Ishikawa (cell line): Measurements from ENCODE around the gene IGFBP7.

Experiments used
- CEBPB ChIP-seq: IDR thresholded peaks from 2 replicates; pipeline ENCODE4 v1.6.1; 2012
- CREB1 ChIP-seq: IDR thresholded peaks from 2 replicates; pipeline ENCODE4 v1.6.1; 2012; ENCODE audit warnings: low read depth
- EGR1 ChIP-seq: IDR thresholded peaks from 2 replicates; pipeline ENCODE4 v1.6.1; 2012
- EP300 ChIP-seq: IDR thresholded peaks from 2 replicates; pipeline ENCODE4 v1.6.1; 2012; ENCODE audit warnings: borderline replicate concordance
- FOXM1 ChIP-seq: IDR thresholded peaks from 2 replicates; pipeline ENCODE4 v1.6.1; 2012; ENCODE audit warnings: low read depth, borderline replicate concordance
- NFIC ChIP-seq: IDR thresholded peaks from 2 replicates; pipeline ENCODE4 v1.6.1; 2012
- RAD21 ChIP-seq: IDR thresholded peaks from 2 replicates; pipeline ENCODE4 v1.6.1; 2012; ENCODE audit warnings: low read depth
- TAF1 ChIP-seq: IDR thresholded peaks from 2 replicates; pipeline ENCODE4 v1.6.1; 2012; ENCODE audit warnings: low read depth, mild to moderate bottlenecking
- TCF12 ChIP-seq: IDR thresholded peaks from 2 replicates; pipeline ENCODE4 v1.6.1; 2012; ENCODE audit warnings: low read depth
- TEAD4 ChIP-seq: IDR thresholded peaks from 2 replicates; pipeline ENCODE4 v1.6.1; 2012
- YY1 ChIP-seq: IDR thresholded peaks from 2 replicates; pipeline ENCODE4 v1.6.1; 2012; ENCODE audit warnings: low read depth
- ZBTB7A ChIP-seq: IDR thresholded peaks from 2 replicates; pipeline ENCODE4 v1.6.1; 2012; ENCODE audit warnings: low read depth
- TF ChIP-seq, protein P1 (sequence below): IDR thresholded peaks from 2 replicates; pipeline ENCODE4 v1.6.1; 2012
- TF ChIP-seq, protein P2 (sequence below): IDR thresholded peaks from 2 replicates; pipeline ENCODE4 v1.6.1; 2012; ENCODE audit warnings: low read depth, mild to moderate bottlenecking
- TF ChIP-seq, protein P3 (sequence below): IDR thresholded peaks from 2 replicates; pipeline ENCODE4 v1.6.1; 2012

Gene IGFBP7

DNA sequence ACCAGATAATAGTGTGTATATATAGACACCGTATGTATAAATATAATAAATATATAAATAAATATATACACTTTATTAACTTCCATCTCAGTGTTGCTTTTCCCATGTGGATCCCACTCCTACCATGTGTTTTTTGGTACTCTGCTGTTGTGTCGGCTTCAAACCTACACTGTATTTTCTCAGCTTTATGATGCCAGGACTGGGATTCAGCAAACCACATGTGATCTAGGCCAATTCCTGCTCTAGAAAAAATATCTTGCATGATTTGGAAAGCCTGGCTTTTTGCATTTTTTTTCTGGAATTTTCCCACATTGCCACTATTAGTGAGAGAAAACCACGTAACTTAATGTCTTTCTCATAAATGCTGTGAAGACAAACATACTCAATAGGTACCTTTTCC is 75.7 kb downstream of the IGFBP7 start:
- TF ChIP-seq ZBTB7A: no peak
- TF ChIP-seq, protein P1, sequence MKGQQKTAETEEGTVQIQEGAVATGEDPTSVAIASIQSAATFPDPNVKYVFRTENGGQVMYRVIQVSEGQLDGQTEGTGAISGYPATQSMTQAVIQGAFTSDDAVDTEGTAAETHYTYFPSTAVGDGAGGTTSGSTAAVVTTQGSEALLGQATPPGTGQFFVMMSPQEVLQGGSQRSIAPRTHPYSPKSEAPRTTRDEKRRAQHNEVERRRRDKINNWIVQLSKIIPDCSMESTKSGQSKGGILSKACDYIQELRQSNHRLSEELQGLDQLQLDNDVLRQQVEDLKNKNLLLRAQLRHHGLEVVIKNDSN: no peak
- TF ChIP-seq, protein P2, sequence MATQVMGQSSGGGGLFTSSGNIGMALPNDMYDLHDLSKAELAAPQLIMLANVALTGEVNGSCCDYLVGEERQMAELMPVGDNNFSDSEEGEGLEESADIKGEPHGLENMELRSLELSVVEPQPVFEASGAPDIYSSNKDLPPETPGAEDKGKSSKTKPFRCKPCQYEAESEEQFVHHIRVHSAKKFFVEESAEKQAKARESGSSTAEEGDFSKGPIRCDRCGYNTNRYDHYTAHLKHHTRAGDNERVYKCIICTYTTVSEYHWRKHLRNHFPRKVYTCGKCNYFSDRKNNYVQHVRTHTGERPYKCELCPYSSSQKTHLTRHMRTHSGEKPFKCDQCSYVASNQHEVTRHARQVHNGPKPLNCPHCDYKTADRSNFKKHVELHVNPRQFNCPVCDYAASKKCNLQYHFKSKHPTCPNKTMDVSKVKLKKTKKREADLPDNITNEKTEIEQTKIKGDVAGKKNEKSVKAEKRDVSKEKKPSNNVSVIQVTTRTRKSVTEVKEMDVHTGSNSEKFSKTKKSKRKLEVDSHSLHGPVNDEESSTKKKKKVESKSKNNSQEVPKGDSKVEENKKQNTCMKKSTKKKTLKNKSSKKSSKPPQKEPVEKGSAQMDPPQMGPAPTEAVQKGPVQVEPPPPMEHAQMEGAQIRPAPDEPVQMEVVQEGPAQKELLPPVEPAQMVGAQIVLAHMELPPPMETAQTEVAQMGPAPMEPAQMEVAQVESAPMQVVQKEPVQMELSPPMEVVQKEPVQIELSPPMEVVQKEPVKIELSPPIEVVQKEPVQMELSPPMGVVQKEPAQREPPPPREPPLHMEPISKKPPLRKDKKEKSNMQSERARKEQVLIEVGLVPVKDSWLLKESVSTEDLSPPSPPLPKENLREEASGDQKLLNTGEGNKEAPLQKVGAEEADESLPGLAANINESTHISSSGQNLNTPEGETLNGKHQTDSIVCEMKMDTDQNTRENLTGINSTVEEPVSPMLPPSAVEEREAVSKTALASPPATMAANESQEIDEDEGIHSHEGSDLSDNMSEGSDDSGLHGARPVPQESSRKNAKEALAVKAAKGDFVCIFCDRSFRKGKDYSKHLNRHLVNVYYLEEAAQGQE: no peak
- TF ChIP-seq, protein P3, sequence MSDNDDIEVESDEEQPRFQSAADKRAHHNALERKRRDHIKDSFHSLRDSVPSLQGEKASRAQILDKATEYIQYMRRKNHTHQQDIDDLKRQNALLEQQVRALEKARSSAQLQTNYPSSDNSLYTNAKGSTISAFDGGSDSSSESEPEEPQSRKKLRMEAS: no peak
- TF ChIP-seq EP300: no peak
- TF ChIP-seq EGR1: no peak
- TF ChIP-seq TAF1: no peak
- TF ChIP-seq RAD21: no peak
- TF ChIP-seq FOXM1: no peak
- no peak for TF ChIP-seq YY1
- TF ChIP-seq TCF12: no peak
- TF ChIP-seq CREB1: no peak
- TF ChIP-seq CEBPB: no peak
- TF ChIP-seq NFIC: no peak
- TF ChIP-seq TEAD4: no peak

DNA sequence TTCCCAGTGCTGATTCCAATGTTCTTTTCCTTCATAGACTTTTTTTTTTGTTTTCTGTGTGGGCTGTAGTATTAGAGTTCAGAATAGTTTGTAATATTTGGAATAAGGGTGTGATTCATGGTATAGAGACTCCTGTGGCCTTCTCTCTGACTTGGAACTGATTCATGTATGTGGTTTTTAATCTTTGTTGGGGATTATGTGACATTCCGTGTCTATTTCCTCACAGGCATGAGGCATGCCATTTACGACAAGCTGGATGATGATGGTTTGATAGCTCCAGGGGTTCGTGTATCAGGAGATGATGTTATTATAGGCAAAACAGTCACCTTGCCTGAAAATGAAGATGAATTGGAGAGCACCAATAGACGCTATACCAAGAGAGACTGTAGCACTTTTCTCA is 87.1 kb downstream of the IGFBP7 start:
- TF ChIP-seq RAD21 (no peak), EP300 (no peak), CREB1 (no peak), TEAD4 (no peak), YY1 (no peak), EGR1 (no peak), TCF12 (no peak), TAF1 (no peak), FOXM1 (no peak), CEBPB (no peak), ZBTB7A (no peak), NFIC (no peak)
- TF ChIP-seq, protein P2: no peak
- TF ChIP-seq, protein P1: no peak
- TF ChIP-seq, protein P3: no peak

DNA sequence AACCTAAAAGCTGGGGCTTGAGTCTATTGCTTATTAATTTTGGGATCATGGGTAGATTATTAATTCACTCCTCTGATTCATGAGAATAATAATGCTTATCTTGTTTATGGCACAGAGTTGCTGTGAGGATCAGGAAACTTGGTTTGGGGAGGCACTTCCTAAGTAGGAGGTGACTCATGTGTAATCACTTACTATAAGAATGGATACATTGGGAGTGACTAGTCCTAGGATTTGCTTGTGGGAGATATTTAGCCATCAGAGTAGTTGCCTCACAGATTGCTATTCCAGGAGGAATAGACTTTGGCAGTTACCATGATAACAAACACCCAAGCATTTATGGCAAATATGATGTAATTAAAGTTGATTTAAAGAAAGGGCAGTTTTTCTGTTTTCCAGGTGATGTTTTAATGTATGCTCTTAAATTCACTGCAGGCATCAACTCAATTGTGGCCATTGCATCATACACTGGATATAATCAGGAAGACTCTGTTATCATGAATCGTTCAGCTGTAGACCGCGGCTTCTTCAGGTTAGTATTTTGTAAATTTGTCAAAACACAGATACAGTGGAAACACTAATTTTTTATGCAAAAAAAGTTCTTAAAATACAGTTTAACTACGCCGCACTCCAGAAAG is 89.6 kb downstream of the IGFBP7 start:
- TF ChIP-seq, protein P1: no peak
- no peak for TF ChIP-seq EP300
- TF ChIP-seq NFIC: no peak
- no peak for TF ChIP-seq RAD21
- TF ChIP-seq, protein P3: no peak
- TF ChIP-seq ZBTB7A: no peak
- no peak for TF ChIP-seq CEBPB
- no peak for TF ChIP-seq CREB1
- TF ChIP-seq TCF12: no peak
- TF ChIP-seq FOXM1: no peak
- TF ChIP-seq TAF1: no peak
- no peak for TF ChIP-seq YY1
- TF ChIP-seq, protein P2: no peak
- TF ChIP-seq EGR1: no peak
- no peak for TF ChIP-seq TEAD4
